Testis (tissue), 3 donors: ENCODE results near the gene SPRR3. TPM values are rescaled to one million over a fixed set of nuclear protein-coding genes. Genes with fewer than 3 reads are reported as not detected.
"Not testable (repeated sequence)": the region's sequence is repeated elsewhere in the genome, so short reads cannot be mapped to it uniquely, and the experiment has no call there.

Source experiments
- DNase-seq: peaks from one replicate; pipeline ENCODE4 v3.0.0-alpha.2; 2019
- H3K27ac ChIP-seq, 2 donors: fragments of 200-600 bp; sonication (generic); one replicate each; pipeline ENCODE4 v1.5.1; 2019
- H3K27me3 ChIP-seq: fragments of 200-600 bp; sonication (generic); one replicate; pipeline ENCODE4 v1.5.1; 2019
- H3K36me3 ChIP-seq: fragments of 200-600 bp; sonication (generic); one replicate; pipeline ENCODE4 v1.5.1; 2017; ENCODE audit warnings: low read depth; ENCODE audit errors: missing control alignments
- H3K4me1 ChIP-seq: fragments of 200-600 bp; sonication (generic); one replicate; pipeline ENCODE4 v1.5.1; 2019
- H3K4me3 ChIP-seq, 2 donors: fragments of 200-600 bp; sonication (generic); one replicate each; pipeline ENCODE4 v1.5.1; 2017 to 2019
- H3K9me3 ChIP-seq: fragments of 200-600 bp; sonication (generic); one replicate; pipeline ENCODE4 v1.5.1; 2017
- POLR2A ChIP-seq: fragments of 450-650 bp; IDR thresholded peaks from one replicate; pipeline ENCODE4 v1.6.1; 2017; ENCODE audit warnings: antibody characterized with exemption, mild to moderate bottlenecking, moderate library complexity
- WGBS, 2 donors: methylation state at CpG; one replicate each; pipeline ENCODE4 v1.1.5; 2018; 5-methylcytosine and 5-hydroxymethylcytosine counted together
- intact Hi-C: fragments of 100-400 bp; cut with DNase I; formaldehyde crosslinking; loops from one replicate; pipeline ENCODE4 v1.15.1; 2023; ENCODE audit warnings: low total_unique reads
- polyA plus RNA-seq: library from polyadenylated mRNA; stranded (reverse); fragments of 350-450 nt; fragmentation: Illumina TruSeq; extraction: RNeasy Lipid Tissue Mini Kit (QIAGEN cat#74804); gene quantifications from one replicate; pipeline ENCODE4 v1.2.3, GENCODE V29; 2014; ENCODE audit warnings: low read depth, low replicate concordance; ENCODE audit not compliant: insufficient read depth
- total RNA-seq, 2 donors: library from RNA; depleted of rRNA; stranded (reverse); fragments of >200 nt; gene quantifications; one replicate each; pipeline ENCODE4 v1.2.3, GENCODE V29; 2016
- TF ChIP-seq, protein P1 (sequence below), 3 experiments: fragments of 450-650 bp in 2 of 3; fragments of 200-600 bp in 1 of 3; sonication (generic) in 1 of 3; IDR thresholded peaks; one replicate each; pipeline ENCODE4 v1.5.1; 2016 to 2019; ENCODE audit warnings: antibody characterized with exemption in 3 of 3, mild to moderate bottlenecking in 2 of 3, moderate library complexity in 1 of 3

Gene SPRR3
- total and polyA plus RNA-seq, 3 donors from 2014 or later = not detected

DNA sequence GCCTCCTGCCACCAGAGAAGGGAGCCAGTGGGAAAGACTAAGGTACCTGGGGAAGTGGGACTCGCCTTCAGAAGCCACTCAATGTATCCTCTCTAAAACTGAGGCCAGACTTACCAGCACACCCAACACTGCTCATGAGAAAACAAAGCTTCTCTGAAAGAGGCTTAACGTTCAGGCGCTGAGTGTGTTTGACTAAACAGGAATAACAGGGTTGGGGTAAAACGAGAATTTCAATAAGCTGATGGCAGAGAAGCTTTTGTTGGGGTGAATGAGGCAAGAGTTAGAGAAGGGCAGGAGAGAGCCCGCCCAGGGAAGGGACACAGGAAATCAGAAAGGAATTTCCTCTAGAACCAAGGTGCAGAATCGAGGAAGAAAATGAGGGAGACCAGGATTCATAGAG lies 1.7 kb upstream of the SPRR3 start:
- no peaks in the 10 kb centered on the region for H3K4me1 ChIP-seq
- no peak for TF ChIP-seq POLR2A
- TF ChIP-seq, protein P1, sequence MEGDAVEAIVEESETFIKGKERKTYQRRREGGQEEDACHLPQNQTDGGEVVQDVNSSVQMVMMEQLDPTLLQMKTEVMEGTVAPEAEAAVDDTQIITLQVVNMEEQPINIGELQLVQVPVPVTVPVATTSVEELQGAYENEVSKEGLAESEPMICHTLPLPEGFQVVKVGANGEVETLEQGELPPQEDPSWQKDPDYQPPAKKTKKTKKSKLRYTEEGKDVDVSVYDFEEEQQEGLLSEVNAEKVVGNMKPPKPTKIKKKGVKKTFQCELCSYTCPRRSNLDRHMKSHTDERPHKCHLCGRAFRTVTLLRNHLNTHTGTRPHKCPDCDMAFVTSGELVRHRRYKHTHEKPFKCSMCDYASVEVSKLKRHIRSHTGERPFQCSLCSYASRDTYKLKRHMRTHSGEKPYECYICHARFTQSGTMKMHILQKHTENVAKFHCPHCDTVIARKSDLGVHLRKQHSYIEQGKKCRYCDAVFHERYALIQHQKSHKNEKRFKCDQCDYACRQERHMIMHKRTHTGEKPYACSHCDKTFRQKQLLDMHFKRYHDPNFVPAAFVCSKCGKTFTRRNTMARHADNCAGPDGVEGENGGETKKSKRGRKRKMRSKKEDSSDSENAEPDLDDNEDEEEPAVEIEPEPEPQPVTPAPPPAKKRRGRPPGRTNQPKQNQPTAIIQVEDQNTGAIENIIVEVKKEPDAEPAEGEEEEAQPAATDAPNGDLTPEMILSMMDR (IDR thresholded peaks at IDR 0.05) = no peak
- 83 to 93% methylated on average over 6 of the region's 6 CpGs for WGBS, 2 donors
- H3K27ac ChIP-seq = no peak overlapping the region
- no peak overlapping the region for H3K4me3 ChIP-seq
- intact Hi-C loops = no loop called here
- H3K36me3 ChIP-seq = no peaks in the 10 kb centered on the region
- DNase-seq = no peak
- H3K27me3 ChIP-seq = no peaks in the 10 kb centered on the region
- no peaks in the 10 kb centered on the region for H3K9me3 ChIP-seq

DNA sequence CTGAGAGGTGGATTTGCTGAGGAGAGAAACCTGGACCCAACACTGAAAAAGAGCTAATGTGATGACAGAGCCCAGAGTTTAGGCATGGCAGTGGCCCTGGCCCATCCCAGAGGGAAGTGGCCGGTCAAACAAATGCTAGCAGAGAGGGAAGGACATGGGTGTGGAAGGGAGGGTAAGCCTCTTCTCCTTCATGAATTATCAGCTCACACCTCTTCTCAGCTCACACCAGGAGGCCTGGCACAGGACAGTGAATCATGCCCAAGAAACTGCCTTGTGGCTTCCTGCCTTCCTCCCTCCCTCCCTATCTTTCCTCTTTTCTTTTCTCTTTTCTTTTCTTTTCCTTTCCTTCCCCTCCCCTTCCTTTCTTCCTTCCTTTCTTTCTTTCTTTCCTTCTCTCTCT lies 1.3 kb upstream of the SPRR3 start:
- TF ChIP-seq, protein P1 (IDR thresholded peaks at IDR 0.05) = no peak
- TF ChIP-seq POLR2A = no peak
- no peak overlapping the region for H3K4me3 ChIP-seq
- WGBS, 2 donors = 97 to 100% methylated on average over 1 of the region's 1 CpG

DNA sequence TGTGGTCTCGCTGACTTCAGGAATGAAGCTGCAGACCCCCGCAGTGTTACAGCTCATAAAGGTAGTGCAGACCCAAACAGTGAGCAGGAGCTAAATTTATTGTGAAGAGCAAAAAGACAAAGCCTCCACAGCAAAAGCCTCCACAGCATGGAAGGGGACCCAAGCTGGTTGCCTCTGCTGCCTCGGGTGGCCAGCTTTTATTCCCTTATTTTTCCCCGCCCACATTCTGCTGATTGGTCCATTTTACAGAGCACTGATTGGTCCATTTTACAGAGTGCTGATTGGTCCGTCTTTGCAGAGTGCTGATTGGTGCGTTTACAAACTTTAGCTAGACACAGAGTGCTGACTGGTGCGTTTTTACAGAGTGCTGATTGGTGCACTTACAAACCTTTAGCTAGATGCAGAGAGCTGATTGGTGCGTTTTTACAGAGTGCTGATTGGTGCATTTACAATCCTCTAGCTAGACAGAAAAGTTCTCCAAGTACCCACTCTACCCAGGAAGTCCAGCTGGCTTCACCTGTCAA lies 9.7 kb downstream of the SPRR3 start:
- WGBS, 2 donors = 73 to 83% methylated on average over 8 of the region's 8 CpGs
- H3K27me3 ChIP-seq, intact Hi-C loops, H3K27ac ChIP-seq, H3K9me3 ChIP-seq, H3K4me3 ChIP-seq, H3K36me3 ChIP-seq, H3K4me1 ChIP-seq: not testable (repeated sequence)
- DNase-seq = peak; percentile 29

More for the DNA sequence above, 1.3 kb upstream of the SPRR3 start:
- Histone ChIP-seq H3K27ac (no peak overlapping the region), H3K4me1 (no peaks in the 10 kb centered on the region), H3K36me3 (no peaks in the 10 kb centered on the region), H3K27me3 (no peaks in the 10 kb centered on the region), H3K9me3 (no peaks in the 10 kb centered on the region)
- DNase-seq = no peak
- intact Hi-C loops = no loop called here

DNA sequence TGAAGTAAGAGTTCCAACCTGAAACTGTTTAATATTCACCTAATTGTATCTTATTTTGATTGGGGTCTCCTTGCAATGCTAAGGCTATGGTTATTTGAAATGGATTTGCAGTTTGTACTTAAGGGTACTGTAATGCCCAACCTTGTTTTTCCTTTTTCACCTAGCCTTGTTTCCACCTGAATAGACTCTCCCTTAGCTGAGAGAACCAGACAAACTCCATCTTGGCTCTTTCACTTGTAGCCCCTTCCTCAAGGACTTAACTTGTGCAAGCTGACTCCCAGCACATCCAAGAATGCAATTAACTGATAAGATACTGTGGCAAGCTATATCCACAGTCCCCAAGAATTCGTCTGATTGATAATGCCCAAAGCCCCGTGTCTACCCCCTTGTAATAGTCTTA lies 20.3 kb downstream of the SPRR3 start:
- H3K27me3 ChIP-seq, H3K9me3 ChIP-seq, H3K36me3 ChIP-seq, H3K4me3 ChIP-seq, DNase-seq, H3K27ac ChIP-seq, intact Hi-C loops, H3K4me1 ChIP-seq: not testable (repeated sequence)
- 29 to 34% methylated on average over 2 of the region's 2 CpGs for WGBS, 2 donors

DNA sequence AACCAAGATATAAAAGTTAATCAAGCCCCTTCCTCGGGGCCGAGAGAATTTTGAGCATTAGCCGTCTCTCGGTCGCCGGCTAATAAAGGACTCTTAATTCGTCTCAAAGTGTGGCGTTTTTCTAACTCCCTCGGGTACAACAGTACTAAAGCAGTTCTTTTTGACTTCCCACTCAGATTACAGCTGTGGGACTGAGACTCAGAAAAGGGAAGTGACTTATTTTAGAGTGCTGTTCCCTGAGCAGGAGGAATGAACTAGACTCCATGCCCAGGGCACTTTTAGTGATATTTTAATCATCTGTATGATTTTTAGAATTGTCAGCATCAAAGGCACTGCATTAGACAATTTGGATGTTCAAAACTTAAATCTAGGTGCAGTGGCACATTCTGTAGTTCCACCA lies 20.8 kb downstream of the SPRR3 start:
- H3K27ac ChIP-seq, H3K9me3 ChIP-seq, DNase-seq, H3K36me3 ChIP-seq, H3K27me3 ChIP-seq, H3K4me3 ChIP-seq, H3K4me1 ChIP-seq, intact Hi-C loops: not testable (repeated sequence)
- 56 to 67% methylated on average over 9 of the region's 9 CpGs for WGBS, 2 donors

DNA sequence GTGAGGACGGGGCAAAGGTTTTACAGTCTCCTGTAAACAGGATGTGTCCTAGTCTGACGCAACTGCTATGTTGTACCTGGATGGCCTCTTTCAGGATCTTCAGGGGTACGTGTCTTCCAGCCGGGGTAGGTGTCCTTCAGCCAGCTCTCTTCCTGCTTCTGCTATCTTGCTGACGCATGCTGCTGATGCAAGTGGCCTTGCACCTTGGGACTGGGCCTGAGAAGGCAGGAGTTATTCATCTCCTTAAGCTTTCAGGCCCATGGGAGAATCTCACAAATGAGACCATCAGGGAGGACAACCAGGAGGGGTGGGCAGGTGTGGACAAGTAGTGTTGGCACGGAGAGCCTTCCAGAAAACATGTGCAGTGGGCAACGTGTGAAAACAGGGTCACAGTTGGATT lies 21.6 kb downstream of the SPRR3 start:
- H3K4me1 ChIP-seq = no peaks in the 10 kb centered on the region
- no peak for DNase-seq
- H3K27me3 ChIP-seq = no peaks in the 10 kb centered on the region
- no peak overlapping the region for H3K27ac ChIP-seq
- H3K36me3 ChIP-seq = no peaks in the 10 kb centered on the region
- WGBS, 2 donors = 90 to 95% methylated on average over 7 of the region's 7 CpGs
- TF ChIP-seq, protein P1 (IDR thresholded peaks at IDR 0.05) = no peak
- TF ChIP-seq POLR2A = no peak
- no peaks in the 10 kb centered on the region for H3K9me3 ChIP-seq
- intact Hi-C loops = no loop called here
- no peak overlapping the region for H3K4me3 ChIP-seq
